Limb (tissue), 2 donors: ENCODE measurements around the gene TBC1D17.

Source experiments
- DNase-seq, 2 donors: peaks; one replicate each; pipeline ENCODE4 v3.0.0-alpha.2; 2016; ENCODE audit errors: extremely low spot score in 2 of 2

Gene TBC1D17

GRCh38 chr19:49877020-49877878 lies at the start of gene TBC1D17, which contains the start of gene AKT1S1:
TBC1D17 (plus strand) TSS chr19:49877702; CDS start chr19:49877724, 22 bp downstream.
AKT1S1 (minus strand) TSS chr19:49877355; CDS start chr19:49873295, 4,060 bp downstream.
- DNase-seq = peak; percentile 97 to 100

GRCh38 chr19:49829200-49829599 lies 48.3 kb upstream of the TBC1D17 start:
- DNase-seq = no peak

DNA sequence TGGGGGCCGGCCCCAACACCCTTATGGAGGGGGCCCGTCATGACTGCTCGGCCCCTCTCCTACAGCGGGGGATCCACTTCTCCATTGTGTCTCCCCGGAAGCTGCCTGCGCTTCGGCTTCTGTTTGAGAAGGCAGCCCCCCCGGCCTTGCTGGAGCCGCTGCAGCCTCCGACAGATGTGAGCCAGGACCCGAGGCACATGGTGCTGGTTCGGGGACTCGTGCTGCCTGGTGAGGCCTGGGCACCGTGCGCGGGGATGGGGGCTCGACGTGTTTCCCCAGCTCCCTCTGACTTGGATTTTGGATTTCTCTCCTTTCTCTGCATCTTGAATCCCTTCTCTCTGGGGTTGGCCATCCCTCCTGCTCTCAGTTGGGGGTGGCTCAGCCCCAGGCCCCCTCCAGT lies 47.8 kb upstream of the TBC1D17 start:
- DNase-seq = no peak

DNA sequence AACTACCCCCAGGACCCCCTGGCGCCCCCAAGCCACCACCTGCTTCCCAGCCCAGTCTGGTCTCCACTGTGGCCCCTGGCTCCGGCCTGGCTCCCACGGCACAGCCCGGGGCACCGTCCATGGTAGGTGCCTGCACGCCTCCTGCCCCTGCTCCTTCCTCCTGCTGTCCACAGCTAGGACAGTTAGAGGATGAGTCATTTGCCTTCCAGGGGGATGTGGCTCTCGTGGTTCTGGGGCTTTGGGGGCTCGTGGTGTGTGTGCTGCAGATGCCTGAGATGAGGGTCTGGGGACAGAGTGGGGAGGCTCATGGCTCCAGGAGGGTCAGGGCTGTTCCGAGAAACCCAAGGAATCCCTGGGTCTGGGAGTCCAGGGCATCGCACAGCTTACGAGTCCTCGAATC lies 46.7 kb upstream of the TBC1D17 start:
- DNase-seq = no peak

DNA sequence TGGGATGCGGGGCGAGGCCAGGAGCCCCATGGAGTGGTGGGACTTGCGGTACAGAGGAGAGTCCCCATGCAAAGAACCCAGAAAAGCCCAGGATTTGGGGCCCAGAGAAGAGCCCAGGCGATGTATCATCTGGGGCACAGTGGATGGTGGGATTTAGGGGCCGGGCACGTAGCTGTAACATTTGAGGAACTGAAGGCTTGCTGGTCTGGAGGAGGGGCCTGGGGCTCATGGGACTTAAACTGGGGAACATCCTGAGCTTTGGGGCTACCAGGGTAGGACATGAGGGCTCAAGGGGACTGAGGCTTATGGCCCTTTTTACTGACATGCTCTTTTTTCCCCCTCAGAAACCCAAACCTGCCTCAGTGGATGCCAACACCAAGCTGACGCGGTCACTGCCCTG lies 45.9 kb upstream of the TBC1D17 start:
- no peak for DNase-seq

- no peak for DNase-seq
Observed at GRCh38 chr19:49832556-49832955, 44.9 kb upstream of the TBC1D17 start.

- DNase-seq = no peak
Observed at GRCh38 chr19:49833599-49833998, 43.9 kb upstream of the TBC1D17 start.

DNA sequence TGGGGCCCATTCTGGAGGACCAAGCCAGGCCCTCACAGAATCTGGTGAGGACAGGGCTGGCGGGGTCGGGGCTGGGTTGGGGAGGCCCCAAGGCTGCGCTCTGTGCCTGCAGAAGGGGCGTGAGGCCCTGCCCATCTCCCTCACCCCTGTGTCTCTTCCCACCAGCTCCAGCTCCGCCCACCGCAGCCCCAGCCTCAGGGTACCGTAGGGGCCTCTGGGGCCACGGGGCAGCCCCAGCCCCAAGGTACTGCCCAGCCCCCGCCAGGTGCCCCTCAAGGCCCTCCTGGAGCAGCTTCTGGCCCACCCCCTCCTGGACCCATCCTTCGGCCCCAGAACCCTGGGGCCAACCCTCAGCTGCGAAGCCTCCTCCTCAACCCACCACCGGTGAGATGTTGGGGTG lies 41.9 kb upstream of the TBC1D17 start:
- DNase-seq = no peak

GRCh38 chr19:49836176-49837008 lies 41.1 kb upstream of the TBC1D17 start:
- DNase-seq = no peak

GRCh38 chr19:49837009-49837310 lies 40.5 kb upstream of the TBC1D17 start:
- DNase-seq = no peak

GRCh38 chr19:49837425-49837824 lies 40.1 kb upstream of the TBC1D17 start:
- no peak for DNase-seq

DNA sequence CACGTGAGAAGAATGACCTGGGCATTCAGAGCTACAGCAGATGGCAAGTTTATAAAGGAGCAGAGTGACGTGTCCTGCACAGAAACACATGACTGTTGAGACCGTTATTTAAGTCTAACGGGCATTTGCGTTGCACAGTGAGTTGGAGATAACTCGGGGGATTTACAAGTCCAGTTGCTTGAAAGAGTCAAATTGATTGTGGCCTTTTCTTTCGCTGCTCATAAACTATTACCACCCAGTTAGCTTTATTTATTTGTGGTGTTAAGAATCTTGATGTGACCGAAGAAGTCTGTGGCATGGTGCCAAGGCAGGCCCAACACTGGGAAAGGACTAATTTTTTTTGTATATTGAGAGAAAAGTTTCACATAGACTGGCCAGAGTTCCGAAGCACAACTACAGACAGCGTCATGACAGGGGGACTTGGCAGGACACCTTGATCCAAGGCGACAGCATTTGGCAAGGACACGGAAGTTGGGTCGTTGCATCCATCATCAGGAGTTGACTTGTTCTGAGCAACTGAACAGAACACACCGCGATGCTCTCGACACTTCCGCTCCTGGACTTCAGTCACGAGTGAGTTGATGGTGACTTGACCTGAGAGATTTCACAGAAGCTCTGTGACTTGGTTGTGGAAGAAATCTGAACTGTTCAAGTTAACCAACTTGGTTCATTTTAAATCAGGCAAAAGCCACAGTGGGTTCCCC lies 38.5 kb upstream of the TBC1D17 start:
- DNase-seq = no peak

GRCh38 chr19:49839713-49840112 lies 37.8 kb upstream of the TBC1D17 start:
- no peak for DNase-seq

DNA sequence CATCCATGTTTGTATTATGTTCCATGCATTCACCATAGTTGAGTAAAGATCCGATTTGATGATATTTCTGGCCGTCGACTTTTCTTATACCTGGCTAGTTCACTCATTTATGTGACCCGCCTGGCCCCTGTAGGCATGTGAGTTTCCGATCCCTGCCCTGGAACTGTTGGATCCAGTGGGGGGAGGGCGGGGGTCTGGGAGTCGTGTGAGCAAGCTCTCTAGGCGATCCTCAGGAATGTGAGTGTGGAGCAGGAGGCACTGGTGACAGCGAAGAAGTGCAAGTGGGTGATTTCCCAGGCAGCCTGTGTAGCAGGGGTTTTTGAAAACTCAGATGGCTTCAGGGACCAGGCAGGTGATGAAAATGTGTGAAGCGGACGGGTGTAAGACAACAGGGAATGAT lies 37.2 kb upstream of the TBC1D17 start:
- no peak for DNase-seq

- no peak for DNase-seq
Observed at GRCh38 chr19:49840736-49841249, 36.7 kb upstream of the TBC1D17 start.

- no peak for DNase-seq
Observed at GRCh38 chr19:49843265-49843664, 34.2 kb upstream of the TBC1D17 start.

DNA sequence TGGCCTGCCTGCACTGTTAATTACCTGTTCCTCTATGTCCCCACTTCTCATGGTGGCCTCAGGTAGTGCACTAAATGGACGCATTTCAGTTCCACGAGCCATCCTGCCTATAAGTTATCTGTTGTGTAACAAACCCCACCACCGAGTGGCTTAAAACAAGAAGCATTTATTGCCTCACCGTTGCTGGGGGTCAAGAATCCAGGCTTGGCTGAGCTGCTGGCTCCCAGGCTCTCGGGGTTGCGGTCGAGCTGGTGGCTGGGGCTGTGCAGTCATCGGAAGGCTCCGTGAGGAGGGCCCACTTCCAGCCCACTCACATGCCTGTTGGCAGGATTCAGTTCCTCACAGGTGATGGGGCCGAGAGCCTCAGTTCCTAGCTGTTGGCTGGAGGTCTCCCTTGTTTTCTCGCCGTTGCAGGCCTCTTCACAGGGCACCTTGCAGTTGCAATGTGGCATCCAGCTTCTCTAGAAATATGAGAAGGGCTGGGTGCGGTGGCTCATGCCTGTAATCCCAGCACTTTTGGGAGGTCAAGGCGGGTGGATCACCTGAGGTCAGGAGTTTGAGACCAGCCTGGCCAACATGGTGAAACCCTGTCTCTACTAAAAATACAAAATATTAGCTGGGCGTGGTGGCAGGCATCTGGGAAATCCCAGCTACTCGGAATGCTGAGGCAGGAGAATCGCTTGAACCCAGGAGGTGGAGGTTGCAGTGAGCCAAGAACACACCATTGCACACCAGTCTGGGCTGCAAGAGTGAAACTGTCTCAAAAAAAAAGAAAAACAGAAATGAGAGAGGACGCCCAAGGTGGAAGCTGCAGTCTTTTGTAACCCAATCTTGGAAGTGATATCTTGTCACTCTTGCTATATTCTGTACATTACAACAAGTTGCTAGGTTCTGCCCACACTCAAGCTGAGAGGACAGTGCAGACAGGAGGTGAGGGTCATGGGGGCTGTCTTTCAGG lies 33.1 kb upstream of the TBC1D17 start:
- DNase-seq = no peak

DNA sequence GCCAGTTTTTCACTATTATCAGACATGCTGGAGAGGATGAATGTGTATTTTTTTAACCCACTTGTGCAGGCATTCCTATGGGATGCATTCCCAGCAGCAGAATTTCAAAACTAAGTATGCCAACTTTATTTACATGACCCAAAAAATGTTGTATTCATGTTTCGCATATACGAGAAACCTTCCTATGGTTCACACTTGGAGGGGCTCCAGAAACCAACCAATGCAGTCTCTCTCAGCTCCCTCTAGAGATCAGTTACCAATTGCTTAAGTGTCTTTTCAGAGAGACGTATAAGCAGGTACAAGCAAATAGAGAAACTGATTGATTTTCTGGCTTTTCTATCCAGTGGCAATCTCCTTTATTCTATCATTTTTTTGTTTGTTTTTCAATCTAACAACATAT lies 32.1 kb upstream of the TBC1D17 start:
- DNase-seq = no peak

GRCh38 chr19:49846408-49846807 lies 31.1 kb upstream of the TBC1D17 start:
- no peak for DNase-seq
